HG03565 (cell line): Measurements from ENCODE around the gene SOCS3.

Experiments
- ATAC-seq: cut with Tn5 transposase; IDR thresholded peaks from one replicate; pipeline ENCODE4 v1.9.1; 2021; ENCODE audit warnings: mild to moderate bottlenecking, moderate library complexity; ENCODE audit not compliant: unreplicated experiment

The SOCS3 gene

GRCh38 chr17:78353834-78354233 lies 6.0 kb downstream of the SOCS3 start:
- no peak for ATAC-seq

DNA sequence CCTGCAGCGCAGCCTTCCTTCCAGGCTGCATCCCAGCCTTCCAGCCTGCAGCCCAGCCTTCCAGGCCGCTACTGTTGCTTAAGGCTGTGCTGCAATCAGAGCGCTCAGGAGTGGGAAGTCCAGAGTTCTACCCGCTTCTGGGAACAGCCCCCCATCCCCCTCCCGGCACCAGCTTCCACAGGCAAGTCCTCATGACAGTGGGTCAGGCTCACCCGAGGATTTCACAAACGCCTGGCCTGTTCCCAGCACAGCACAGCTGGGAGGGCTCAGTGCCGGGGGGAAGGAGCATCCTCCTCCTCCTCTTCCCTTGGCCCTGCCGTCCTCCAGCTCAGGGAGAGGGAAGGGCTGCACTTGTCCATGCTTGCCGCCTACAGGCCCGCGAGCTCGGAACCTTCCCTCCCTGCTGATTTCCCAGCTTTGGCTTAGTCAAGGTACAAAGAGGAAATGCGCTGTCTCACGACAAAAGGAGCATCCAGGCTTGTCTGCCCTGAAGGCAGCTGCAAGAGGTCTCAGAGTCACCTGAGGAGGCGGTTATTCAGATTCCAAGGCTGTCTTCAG lies 8.3 kb downstream of the SOCS3 start:
- no peak for ATAC-seq

DNA sequence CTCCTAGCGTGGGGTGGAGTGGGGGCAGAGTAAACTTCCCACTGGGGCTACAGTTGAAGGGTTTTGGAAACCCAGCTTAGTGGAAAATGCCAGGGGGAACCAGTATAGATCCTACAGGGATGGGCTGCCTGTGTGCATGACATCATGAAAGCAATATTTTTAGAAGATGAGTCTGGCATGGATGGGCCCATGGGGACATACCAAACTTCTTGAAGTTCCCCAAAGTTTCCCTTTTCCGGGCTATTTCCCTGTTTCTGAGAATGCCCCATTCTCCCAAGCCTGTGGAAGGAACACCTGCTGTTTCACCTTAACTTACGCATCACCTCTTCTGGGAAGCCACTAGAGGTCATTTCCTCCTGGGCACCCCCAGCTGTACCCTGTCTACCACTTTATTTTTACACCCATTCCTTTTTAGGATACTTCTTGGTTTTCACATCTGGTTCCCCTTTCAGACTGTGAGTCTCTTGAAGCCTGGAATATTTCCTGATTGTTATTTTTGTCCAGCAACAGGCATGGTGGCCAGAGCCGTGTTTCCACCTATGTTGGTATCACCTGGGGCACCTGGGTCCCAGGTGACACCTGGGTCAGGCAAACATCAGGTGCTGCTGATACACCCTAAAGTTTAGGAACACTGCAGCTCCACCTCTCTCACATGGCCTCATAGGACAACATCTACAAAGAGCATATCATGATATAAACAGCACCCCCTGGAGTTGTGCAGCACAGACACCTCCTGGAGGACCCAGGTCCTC lies 9.8 kb downstream of the SOCS3 start:
- no peak for ATAC-seq

- no peak for ATAC-seq
Measured at GRCh38 chr17:78348055-78348770, 11.7 kb downstream of the SOCS3 start.

GRCh38 chr17:78347453-78347852 lies 12.4 kb downstream of the SOCS3 start:
- ATAC-seq: no peak

GRCh38 chr17:78346605-78347250 lies 13.1 kb downstream of the SOCS3 start:
- ATAC-seq: no peak

DNA sequence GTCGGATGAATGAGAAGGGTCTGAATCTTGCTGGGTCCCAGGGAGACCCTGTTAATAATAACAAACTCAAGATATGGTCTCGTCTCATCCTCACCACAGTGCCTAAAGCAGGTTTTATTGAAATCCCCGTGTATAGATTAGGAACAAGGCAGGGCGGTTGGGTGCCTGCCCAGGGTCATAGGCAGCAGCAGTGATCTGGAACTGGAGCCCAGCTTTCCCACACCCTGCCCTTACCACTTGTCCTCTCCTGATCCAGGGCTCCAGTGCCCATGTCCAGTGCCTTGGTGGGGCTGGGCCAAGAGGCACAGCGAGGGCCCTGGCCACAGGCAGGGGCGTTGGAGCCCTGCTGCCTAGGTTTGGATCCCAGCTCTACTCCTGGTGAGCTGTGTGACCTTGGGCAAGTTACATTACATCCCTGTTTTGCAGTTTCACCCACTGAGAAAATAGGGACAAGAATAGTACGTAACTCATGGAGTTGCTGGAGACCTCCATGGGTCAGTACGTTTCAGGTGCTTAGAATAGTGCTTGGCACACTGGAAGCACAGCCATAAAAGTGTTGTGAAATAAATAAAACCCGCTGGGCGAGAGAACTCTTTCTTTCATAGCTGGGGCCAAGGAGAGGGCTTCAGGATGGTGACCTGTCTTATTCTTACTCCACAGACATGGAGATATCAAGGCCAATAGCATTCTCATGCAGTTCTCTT lies 13.9 kb downstream of the SOCS3 start:
- ATAC-seq: no peak

- no peak for ATAC-seq
Measured at GRCh38 chr17:78345172-78345571, 14.7 kb downstream of the SOCS3 start.

DNA sequence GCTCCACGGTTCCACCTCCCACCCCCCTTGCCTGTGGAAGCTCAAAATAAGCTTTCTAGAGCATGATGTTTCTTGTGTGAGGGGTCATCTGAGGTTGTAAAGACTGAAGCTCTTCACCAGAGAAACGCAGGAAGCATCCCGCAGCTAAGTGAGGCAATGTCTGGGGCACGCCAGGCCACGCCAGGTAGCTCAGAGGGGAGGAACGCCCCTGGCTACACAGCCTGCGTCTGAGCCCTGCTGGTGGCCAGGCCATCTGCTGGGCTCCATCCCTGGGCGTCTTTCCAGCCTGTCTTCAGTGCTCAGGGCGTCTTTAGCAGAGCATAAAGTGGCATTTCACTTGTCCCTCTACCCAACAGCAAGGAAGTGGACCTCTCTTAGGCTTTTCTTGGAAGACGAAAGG lies 15.2 kb downstream of the SOCS3 start:
- ATAC-seq: no peak

GRCh38 chr17:78343543-78344201 lies 16.2 kb downstream of the SOCS3 start:
- ATAC-seq: no peak

- no peak for ATAC-seq
Measured at GRCh38 chr17:78343187-78343542, 16.7 kb downstream of the SOCS3 start.

- ATAC-seq: no peak
Measured at GRCh38 chr17:78342449-78343186, 17.3 kb downstream of the SOCS3 start.

- no peak for ATAC-seq
Measured at GRCh38 chr17:78341559-78342448, 18.1 kb downstream of the SOCS3 start.

DNA sequence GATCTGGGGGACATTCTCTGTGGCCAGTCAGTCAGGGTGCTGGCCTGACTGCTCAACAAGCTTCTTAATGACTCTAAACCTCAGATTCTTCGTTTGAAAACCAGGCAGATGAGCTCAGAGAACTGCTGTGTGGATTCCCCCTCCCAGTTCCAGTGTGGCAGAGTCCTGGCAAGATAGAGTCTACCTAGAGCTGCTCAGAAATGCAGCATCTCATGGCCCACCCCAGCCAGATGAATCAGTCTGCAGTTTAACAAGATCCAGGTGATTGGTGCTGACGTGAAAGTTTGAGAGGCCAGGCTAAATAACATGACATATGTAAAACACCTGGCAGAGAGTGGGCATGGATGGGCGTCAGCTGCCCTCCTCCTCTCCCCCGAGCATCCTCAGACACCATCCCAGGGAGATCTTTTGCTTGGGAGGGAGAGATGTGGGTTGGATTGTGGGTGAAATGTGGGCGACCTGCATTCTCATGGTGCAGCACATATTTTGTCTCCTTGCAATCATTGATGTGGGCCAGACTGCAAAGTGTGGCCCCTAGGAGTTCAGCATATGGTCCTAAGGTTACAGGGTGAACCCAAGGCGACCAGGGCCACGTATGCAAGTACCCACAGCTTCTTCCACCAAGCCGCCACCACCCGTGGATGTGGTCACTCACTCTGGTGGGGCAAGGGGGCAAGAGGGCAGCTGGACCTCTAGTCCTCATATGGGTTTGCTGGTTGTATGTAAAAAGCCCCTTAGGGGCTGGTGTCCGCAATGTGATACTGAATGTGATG lies 19.5 kb downstream of the SOCS3 start:
- no peak for ATAC-seq

DNA sequence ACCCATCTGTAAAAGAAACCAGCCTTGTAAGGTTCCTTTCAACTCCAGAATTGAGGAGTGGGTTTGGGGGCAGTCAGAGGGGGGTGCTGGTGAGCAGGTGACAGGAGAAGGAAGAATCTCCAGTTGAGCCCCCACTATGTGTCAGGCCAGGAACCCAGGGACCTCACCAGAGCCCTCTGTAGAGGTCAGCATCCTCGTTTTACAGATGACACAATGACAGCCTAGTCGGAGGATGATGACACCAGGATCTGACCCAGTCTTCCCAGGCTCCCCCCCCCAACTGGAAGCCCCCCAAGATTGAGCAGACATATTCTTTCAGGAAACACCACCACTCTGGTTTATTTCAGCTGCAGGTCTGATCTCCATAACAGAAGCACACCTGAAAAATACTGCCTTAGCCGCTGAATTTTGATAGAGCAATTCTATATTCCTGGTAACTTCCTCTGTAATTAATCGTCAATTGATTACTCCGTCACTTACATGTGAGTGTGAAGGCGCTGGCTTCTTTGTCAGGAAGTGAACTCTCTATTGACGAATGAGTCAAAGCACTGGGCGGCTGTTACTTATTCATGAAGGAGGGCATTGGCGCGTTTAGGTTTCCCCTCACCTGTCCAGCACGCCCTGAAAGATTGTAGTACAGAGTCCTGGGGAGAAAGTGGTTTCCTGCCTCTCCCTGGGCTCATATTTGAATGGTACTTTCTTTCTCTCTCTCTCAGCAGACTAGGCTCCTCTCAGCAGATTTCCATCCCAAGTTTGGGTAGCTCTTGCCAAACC lies 21.2 kb downstream of the SOCS3 start:
- ATAC-seq: no peak

DNA sequence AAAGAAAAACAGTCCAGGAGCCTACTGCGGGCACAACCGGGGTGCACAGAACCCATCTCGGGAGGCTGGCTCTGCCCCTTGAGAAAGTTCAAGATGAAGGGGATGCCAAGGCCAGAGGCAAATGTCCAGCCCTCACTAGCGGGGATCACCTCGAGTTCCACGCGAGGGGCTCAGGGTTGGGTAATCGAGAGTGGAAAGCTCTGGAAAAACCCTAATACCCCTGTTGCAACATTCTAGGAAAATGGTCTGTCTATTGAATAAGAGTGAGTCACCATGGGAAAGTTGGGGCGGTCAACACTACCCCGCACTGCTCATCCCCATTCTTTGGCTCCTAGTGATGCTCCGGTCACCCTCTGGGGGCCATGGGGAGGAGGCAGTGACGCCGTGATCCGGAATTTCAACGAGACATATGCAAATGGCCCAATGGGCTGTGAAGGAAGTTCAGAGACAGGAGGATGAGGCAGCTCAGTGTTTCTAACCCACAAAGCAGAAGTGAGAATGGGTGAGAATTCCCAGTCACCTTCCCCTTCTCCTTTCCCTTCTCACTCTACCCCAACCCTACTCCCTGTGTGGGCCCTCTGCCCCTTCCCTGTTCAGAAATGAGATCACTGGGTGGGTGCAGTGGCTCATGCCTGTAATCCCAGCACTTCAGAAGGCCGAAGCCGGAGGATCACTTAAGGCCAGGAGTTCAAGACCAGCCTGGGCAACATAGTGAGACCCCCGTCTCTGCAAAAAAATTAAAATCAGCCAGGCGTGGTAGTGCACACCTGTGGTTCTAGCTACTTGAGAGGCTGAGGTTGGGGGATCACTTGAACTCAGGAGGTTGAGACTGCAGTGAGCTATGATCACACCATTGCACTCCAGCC lies 22.4 kb downstream of the SOCS3 start:
- ATAC-seq: no peak
